SK-N-SH treated with all-trans-retinoic acid at 6 μM for 48 hours (cell line): Measurements from ENCODE around the gene RERE.
"Not testable (repeated sequence)": the region's sequence is repeated elsewhere in the genome, so short reads cannot be mapped to it uniquely, and the experiment has no call there.

Source experiments
- ARNTL ChIP-seq: fragments of 450-650 bp; formaldehyde crosslinking; IDR thresholded peaks from 2 replicates; pipeline ENCODE4 v1.5.0; 2020; ENCODE audit warnings: low read depth, mild to moderate bottlenecking, moderate library complexity, borderline replicate concordance
- RARB ChIP-seq: fragments of 250-450 bp; sonication (Bioruptor Pico); IDR thresholded peaks from 2 replicates; pipeline ENCODE4 v1.8.0; 2021; ENCODE audit warnings: mild to moderate bottlenecking, moderate library complexity
- TOX ChIP-seq: fragments of 250-450 bp; sonication (Bioruptor Pico); IDR thresholded peaks from 2 replicates; pipeline ENCODE4 v1.8.0; 2021; ENCODE audit warnings: mild to moderate bottlenecking, moderate library complexity, borderline replicate concordance
- ZFP3 ChIP-seq: fragments of 250-450 bp; sonication (Bioruptor Pico); IDR thresholded peaks from 2 replicates; pipeline ENCODE4 v1.5.0; 2020; ENCODE audit warnings: mild to moderate bottlenecking, moderate library complexity
- ZNF70 ChIP-seq: fragments of 450-650 bp; formaldehyde crosslinking; IDR thresholded peaks from 2 replicates; pipeline ENCODE4 v1.5.0; 2020; ENCODE audit warnings: mild to moderate bottlenecking, moderate library complexity
- ZNF8 ChIP-seq: fragments of 450-650 bp; formaldehyde crosslinking; IDR thresholded peaks from 2 replicates; pipeline ENCODE4 v1.5.0; 2020; ENCODE audit warnings: mild to moderate bottlenecking, moderate library complexity
- TF ChIP-seq, protein P1 (sequence below): fragments of 250-450 bp; sonication (Bioruptor Pico); IDR thresholded peaks from 2 replicates; pipeline ENCODE4 v1.5.0; 2020; ENCODE audit warnings: mild to moderate bottlenecking, moderate library complexity

DNA sequence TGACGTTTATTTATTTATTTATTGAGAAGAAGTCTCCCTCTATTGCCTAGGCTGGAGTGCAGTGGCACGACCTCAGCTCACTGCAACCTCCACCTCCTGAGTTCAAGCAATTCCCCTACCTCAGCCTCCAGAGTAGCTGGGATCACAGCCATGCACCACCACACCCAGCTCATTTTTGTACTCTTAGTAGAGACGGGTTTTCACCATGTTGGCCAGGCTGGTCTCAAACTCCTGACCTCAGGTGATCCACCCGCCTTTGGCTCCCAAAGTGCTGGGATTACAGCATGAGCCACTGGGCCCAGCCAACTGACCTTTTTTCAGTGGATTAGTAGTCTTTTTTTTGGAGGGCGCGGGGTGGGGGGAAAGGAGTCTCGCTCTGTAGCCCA is 90.6 kb downstream of the RERE start:
- not testable (repeated sequence) for TF ChIP-seq ZFP3; ZNF8 (CRISPR knock-in tag); TOX (CRISPR knock-in tag); RARB (CRISPR knock-in tag); ZNF70 (CRISPR knock-in tag); ARNTL (CRISPR knock-in tag)
- TF ChIP-seq, protein P1, sequence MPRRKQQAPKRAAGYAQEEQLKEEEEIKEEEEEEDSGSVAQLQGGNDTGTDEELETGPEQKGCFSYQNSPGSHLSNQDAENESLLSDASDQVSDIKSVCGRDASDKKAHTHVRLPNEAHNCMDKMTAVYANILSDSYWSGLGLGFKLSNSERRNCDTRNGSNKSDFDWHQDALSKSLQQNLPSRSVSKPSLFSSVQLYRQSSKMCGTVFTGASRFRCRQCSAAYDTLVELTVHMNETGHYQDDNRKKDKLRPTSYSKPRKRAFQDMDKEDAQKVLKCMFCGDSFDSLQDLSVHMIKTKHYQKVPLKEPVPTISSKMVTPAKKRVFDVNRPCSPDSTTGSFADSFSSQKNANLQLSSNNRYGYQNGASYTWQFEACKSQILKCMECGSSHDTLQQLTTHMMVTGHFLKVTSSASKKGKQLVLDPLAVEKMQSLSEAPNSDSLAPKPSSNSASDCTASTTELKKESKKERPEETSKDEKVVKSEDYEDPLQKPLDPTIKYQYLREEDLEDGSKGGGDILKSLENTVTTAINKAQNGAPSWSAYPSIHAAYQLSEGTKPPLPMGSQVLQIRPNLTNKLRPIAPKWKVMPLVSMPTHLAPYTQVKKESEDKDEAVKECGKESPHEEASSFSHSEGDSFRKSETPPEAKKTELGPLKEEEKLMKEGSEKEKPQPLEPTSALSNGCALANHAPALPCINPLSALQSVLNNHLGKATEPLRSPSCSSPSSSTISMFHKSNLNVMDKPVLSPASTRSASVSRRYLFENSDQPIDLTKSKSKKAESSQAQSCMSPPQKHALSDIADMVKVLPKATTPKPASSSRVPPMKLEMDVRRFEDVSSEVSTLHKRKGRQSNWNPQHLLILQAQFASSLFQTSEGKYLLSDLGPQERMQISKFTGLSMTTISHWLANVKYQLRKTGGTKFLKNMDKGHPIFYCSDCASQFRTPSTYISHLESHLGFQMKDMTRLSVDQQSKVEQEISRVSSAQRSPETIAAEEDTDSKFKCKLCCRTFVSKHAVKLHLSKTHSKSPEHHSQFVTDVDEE (CRISPR knock-in tag), result not testable (repeated sequence)
